Measurements from ENCODE around the gene LRP10. TPM values are rescaled to one million over a fixed set of nuclear protein-coding genes. Genes with fewer than 3 reads are reported as not detected.
A peak's percentile ranks its signal among the peaks of the same experiment; 100 is the strongest.

Gene LRP10
- total RNA-seq, 4 donors from 2014 or later, result 73.5 to 125 (median 96.6) TPM

- no peak for TF ChIP-seq CTCF (IDR thresholded peaks at IDR 0.05)
- DNase-seq (ENCODE audit: low spot score) (no peak), ATAC-seq (ENCODE audit: low FRiP score) (no peak)
These were observed 11.1 kb downstream of the LRP10 start for GRCh38 chr14:22882529-22883172.

- ATAC-seq (ENCODE audit: low FRiP score), result no peak
- DNase-seq (ENCODE audit: low spot score), result no peak
- TF ChIP-seq CTCF (IDR thresholded peaks at IDR 0.05), result no peak
These were observed 11.8 kb downstream of the LRP10 start, which contains the start of gene REM2 for GRCh38 chr14:22883173-22883976. TSS of gene REM2 (plus strand) at chr14:22883222. CDS start at chr14:22883288, 66 bp downstream.

GRCh38 chr14:22884076-22884737, 12.7 kb downstream of the LRP10 start:
- DNase-seq (ENCODE audit: low spot score), result no peak
- no peak for TF ChIP-seq CTCF (IDR thresholded peaks at IDR 0.05)
- ATAC-seq (ENCODE audit: low FRiP score), result no peak

GRCh38 chr14:22884738-22885523, 13.4 kb downstream of the LRP10 start:
- DNase-seq (ENCODE audit: low spot score), result no peak
- no peak for TF ChIP-seq CTCF (IDR thresholded peaks at IDR 0.05)
- ATAC-seq (ENCODE audit: low FRiP score), result no peak

- ATAC-seq (ENCODE audit: low FRiP score) (no peak), DNase-seq (ENCODE audit: low spot score) (no peak)
- no peak for TF ChIP-seq CTCF (IDR thresholded peaks at IDR 0.05)
These were observed 14.4 kb downstream of the LRP10 start for GRCh38 chr14:22885975-22886374.

GRCh38 chr14:22886500-22887259, 15.1 kb downstream of the LRP10 start:
- no peak for TF ChIP-seq CTCF (IDR thresholded peaks at IDR 0.05)
- ATAC-seq (ENCODE audit: low FRiP score), result peak; percentile 61
- no peak for DNase-seq (ENCODE audit: low spot score)
